HG02678 (cell line): Measurements from ENCODE around the gene GCAT.
"Not testable (repeated sequence)": the region's sequence is repeated elsewhere in the genome, so short reads cannot be mapped to it uniquely, and the experiment has no call there.

Experiments used
- ATAC-seq: cut with Tn5 transposase; IDR thresholded peaks from one replicate; pipeline ENCODE4 v1.9.1; 2021; ENCODE audit warnings: mild to moderate bottlenecking, moderate library complexity; ENCODE audit not compliant: unreplicated experiment

The GCAT gene

GRCh38 chr22:37781434-37782059, 26.2 kb upstream of the GCAT start:
- no peak for ATAC-seq

- ATAC-seq = no peak
Measured at GRCh38 chr22:37782340-37783168, 25.2 kb upstream of the GCAT start.

GRCh38 chr22:37784829-37785495, 22.8 kb upstream of the GCAT start:
- no peak for ATAC-seq

DNA sequence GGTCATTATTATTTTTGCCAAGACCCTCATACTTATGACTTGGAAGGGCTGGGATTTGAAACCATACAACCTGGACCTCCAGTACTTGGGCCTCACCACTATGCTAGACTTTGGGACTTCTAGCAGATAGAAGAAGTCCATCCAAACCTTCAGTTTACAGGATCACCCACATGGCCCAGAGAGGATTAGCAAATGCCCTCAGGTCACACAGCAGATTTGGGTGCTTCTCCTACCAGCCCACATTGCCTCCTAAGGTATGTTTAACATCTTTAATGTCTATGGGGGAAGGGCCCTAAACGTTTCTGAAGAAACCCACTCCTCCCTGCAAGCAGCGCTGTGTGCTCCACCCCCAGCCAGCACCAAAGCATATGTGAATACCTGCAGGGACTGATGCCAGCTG, 17.5 kb upstream of the GCAT start:
- ATAC-seq = no peak

DNA sequence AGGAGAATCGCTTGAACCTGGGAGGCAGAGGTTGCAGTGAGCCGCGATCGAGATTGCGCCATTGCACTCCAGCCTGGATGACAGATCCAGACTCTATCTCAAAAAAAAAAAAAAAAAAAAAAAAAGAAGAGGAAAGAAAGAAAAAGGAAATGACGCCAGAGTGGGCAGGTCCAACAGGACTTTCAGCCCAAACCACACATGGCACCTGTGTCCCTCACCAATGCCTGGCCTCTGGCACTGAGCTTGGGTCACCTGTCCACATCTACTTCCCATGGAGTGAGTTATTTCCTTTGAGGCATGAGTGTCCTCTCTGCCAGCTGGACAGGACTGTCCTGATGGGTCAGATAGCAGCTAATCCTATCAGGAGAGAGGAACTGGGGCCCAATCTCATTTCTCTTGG, 15.2 kb upstream of the GCAT start:
- no peak for ATAC-seq

- no peak for ATAC-seq
Measured at GRCh38 chr22:37794376-37794775, 13.4 kb upstream of the GCAT start.

GRCh38 chr22:37796079-37796478, 11.7 kb upstream of the GCAT start:
- no peak for ATAC-seq

DNA sequence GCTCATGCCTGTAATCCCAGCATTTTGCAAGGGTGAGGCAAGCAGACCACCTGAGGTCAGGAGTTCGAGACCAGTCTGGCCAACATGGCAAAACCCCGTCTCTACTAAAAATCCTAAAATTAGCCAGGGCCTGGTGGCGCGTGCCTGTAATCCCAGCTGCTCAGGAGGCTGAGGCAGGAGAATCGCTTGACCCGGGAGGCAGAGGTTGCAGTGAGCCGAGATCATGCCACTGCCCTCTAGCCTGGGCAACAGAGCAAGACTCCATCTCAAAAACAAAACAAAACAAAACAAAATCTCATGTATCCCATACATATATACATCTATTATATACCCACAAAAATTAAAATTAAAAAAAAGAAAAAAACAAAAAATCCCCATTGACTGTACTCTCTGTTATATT, 10.5 kb upstream of the GCAT start:
- ATAC-seq = not testable (repeated sequence)

DNA sequence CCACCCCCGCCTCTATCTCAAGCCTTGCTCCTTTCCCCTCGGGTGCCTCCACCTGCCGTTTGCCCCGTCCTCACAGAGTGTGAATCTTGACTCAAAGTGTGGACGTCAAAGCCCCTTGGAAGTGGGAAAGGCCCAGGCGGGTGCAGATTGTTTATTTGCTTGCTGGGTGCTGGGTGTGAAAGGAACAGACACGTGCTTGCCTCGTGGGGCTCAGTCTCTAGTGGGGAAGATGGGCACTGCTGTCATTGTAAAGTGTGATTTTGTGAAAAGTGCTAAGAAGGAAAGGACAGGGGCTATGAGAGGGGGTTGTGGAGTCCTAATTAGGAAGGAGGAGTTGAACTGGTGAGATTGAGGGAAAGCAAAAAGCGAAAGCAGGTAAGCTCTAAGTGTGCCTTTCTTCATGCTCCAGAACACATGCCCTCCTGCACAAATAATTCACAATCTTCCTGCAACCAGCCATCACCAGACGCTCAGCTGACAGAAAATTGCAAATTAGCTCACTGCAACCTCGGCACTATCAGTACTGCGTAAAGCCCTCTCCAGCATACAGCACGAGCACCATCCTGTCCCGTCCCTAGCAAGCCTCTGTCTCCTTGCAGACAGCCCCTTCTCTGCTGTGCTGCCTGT, 9.7 kb upstream of the GCAT start:
- ATAC-seq = no peak

GRCh38 chr22:37799979-37800378, 7.8 kb upstream of the GCAT start:
- ATAC-seq = not testable (repeated sequence)

DNA sequence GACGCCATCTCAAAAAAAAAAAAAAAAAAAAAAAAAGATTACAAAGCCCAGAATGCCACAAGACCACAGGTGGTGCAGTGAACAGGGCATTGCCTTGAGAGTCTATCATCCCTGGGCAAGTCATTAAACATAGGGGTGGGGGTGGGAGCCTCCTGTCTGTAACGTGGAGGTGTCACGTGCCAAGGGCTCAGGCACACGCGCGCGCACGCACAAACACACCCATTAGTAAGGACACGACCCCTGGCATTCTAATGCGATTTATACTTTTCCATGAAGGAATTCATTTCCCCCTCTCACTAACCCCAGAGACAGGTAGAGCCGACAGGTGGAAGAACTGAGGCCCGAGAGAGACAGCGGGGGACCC, 5.8 kb upstream of the GCAT start:
- no peak for ATAC-seq

DNA sequence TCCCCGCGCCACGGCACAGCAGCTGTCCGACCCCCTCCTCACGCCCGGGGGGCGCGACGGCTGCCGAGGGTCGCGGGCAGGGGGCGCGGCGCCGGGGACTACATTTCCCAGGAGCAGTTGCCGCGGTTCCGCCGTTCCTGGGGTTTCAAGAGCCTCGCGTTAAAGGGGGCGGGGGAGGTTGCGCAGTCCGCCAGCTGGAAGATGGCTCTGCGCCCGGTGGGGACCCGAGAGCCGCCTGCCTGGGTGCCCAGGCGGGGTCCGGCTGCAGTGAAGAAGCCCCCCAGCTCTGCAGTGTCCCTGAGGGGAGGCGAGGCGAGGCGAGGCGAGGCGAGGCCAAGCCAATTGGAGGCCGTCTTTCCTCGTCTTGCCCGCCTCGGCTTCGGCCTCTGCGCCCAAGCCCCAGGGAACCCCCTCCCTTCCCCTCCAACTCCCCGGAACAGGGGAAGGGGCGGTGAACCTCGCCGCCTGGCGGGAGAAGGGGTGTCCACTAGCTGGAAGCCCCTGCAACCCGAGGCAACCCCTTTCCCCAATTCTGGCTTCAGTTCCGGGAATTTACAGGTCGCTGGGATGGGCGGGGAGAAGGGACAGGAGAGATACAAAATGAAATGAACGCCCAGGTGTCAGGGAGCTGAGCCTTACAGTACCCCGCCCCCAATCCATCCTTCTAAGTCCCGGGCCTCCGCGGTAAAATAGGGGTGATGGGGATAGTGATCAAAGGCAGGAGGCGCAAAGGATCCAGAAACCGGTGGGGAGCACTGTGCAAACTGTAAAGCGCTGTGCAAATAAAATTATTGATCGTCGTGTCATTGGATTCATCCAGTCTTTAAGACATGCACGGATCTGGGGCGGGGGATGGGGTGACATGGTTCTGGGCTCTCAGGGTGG, 5.2 kb upstream of the GCAT start:
- no peak for ATAC-seq

DNA sequence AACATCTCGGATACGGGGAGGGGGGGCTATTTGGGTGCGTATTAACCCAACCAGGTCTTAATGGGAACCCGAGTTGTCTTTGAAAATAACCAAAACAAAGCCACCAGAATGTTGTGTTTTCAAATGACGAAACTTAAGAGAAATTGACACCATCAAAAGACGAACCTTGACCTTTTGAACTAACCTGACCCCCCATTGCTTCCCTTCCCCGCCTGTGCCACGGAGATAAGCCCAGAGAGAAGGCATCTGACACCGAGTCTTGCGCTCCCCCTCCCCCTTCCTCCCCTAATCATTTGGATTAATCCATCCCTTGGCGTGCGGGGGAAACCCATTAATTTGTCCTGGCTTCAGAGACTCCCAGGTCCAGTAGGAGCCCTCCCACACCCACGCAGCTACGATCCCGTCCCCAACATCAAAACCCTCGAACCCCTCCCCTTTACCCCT, 4.5 kb upstream of the GCAT start:
- ATAC-seq = no peak

- ATAC-seq = no peak
Measured at GRCh38 chr22:37803639-37804351, 3.9 kb upstream of the GCAT start.

DNA sequence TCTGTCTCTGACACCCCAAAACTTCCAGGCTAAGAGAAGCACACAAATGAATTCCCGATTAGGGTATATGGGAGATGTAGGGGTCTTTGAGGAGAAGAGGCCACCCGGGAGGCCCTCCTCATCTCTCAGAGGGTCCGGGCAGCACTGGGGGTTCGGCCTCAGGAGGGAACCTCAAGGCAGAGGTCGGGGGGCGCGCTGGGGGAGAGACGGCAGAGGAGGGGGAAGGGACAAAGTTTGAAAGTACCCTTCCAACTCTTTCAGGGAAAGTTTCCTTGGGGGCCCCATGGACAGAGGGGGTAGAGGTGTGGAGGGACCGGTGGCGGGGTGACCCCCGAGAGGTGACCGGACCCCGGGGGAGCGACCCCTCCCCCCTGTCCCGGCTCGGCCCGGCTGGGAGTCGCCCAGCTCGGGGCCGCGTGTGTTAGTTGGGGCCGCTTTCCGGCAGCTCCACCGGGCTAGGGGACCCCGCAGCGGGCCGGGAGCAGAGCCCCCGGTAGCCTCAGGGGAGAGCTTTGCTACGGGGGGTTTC, 3.3 kb upstream of the GCAT start:
- ATAC-seq = no peak

GRCh38 chr22:37804881-37805809, 2.6 kb upstream of the GCAT start:
- ATAC-seq = no peak

DNA sequence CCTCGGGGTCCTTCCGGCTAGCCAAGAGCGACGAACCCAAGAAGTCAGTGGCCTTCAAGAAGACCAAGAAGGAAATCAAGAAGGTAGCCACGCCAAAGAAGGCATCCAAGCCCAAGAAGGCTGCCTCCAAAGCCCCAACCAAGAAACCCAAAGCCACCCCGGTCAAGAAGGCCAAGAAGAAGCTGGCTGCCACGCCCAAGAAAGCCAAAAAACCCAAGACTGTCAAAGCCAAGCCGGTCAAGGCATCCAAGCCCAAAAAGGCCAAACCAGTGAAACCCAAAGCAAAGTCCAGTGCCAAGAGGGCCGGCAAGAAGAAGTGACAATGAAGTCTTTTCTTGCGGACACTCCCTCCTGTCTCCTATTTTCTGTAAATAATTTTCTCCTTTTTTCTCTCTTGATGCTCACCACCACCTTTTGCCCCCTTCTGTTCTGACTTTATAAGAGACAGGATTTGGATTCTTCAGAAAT, 1.9 kb upstream of the GCAT start:
- ATAC-seq = no peak
